Urinary bladder (tissue), 4 donors: ENCODE results near the gene MGP. TPM values are rescaled to one million over a fixed set of nuclear protein-coding genes. Genes with fewer than 3 reads are reported as not detected.

ENCODE experiments used
- DNase-seq: peaks from one replicate; pipeline ENCODE4 v3.0.0-alpha.2; 2015; ENCODE audit errors: extremely low spot score
- H3K27ac ChIP-seq: one replicate; pipeline ENCODE4 v1.5.1; 2013; ENCODE audit warnings: low read depth, mild to moderate bottlenecking, moderate library complexity
- H3K36me3 ChIP-seq: one replicate; pipeline ENCODE4 v1.6.1; 2013; ENCODE audit warnings: mild to moderate bottlenecking, moderate library complexity; ENCODE audit not compliant: insufficient read depth
- H3K4me1 ChIP-seq: one replicate; pipeline ENCODE4 v1.6.1; 2013; ENCODE audit warnings: mild to moderate bottlenecking, moderate library complexity; ENCODE audit not compliant: insufficient read depth
- H3K4me3 ChIP-seq: one replicate; pipeline ENCODE4 v1.5.1; 2013; ENCODE audit warnings: low read depth, low read length
- WGBS: extraction: QIAGEN DNeasy Blood & Tissue Kit; methylation state at CpG from one replicate; pipeline ENCODE4 v1.1.7; 2013; 5-methylcytosine and 5-hydroxymethylcytosine counted together
- polyA plus RNA-seq: library from polyadenylated mRNA; stranded (reverse); fragments of 200-250 nt; gene quantifications from one replicate; pipeline ENCODE4 v1.2.3, GENCODE V29; 2013
- total RNA-seq: library from RNA; depleted of rRNA; stranded (reverse); fragments of >200 nt; gene quantifications from one replicate; pipeline ENCODE4 v1.2.3, GENCODE V29; 2014
- donor health status: healthy with polysubstance abuse.
- donor health status: healthy.

Gene MGP
- total and polyA plus RNA-seq, 2 donors, result 487 to 596 TPM

GRCh38 chr12:14913381-14913781 is 27.7 kb upstream of the MGP start:
- no peaks in the 10 kb centered on the region for H3K4me1 ChIP-seq
- no peak overlapping the region for H3K4me3 ChIP-seq
- no peak overlapping the region for H3K27ac ChIP-seq
- WGBS, result 41% methylated on average over 4 of the region's 4 CpGs
- DNase-seq, result no peak
- H3K36me3 ChIP-seq, result no peaks in the 10 kb centered on the region

- H3K36me3 ChIP-seq, result no peaks in the 10 kb centered on the region
- H3K4me1 ChIP-seq, result no peaks in the 10 kb centered on the region
- H3K4me3 ChIP-seq, result no peak overlapping the region
- no peak for DNase-seq
- H3K27ac ChIP-seq, result no peak overlapping the region
- 63% methylated on average over 2 of the region's 2 CpGs for WGBS
Observed at GRCh38 chr12:14911131-14911530, 25.5 kb upstream of the MGP start.

- Histone ChIP-seq H3K4me1 (peaks cover under 1% of the 10 kb centered on the region), H3K36me3 (no peaks in the 10 kb centered on the region), H3K27ac (no peak overlapping the region), H3K4me3 (no peak overlapping the region)
- no peak for DNase-seq
- WGBS, result 90% methylated on average over 5 of the region's 5 CpGs
Observed at GRCh38 chr12:14910090-14910915, 24.6 kb upstream of the MGP start.

GRCh38 chr12:14907953-14908352 is 22.3 kb upstream of the MGP start:
- Histone ChIP-seq H3K4me1 (peaks cover 3% of the 10 kb centered on the region), H3K4me3 (no peak overlapping the region), H3K27ac (no peak overlapping the region), H3K36me3 (no peaks in the 10 kb centered on the region)
- WGBS, result 100% methylated on average over 1 of the region's 1 CpG
- DNase-seq, result no peak

- WGBS, result 84% methylated on average over 5 of the region's 5 CpGs
- Histone ChIP-seq H3K4me3 (no peak overlapping the region), H3K4me1 (peaks cover 3% of the 10 kb centered on the region), H3K27ac (no peak overlapping the region), H3K36me3 (no peaks in the 10 kb centered on the region)
- no peak for DNase-seq
Observed at GRCh38 chr12:14906114-14906513, 20.5 kb upstream of the MGP start.

GRCh38 chr12:14905269-14906004 is 19.8 kb upstream of the MGP start:
- no peaks in the 10 kb centered on the region for H3K36me3 ChIP-seq
- peak overlapping the region; percentile 62 for H3K27ac ChIP-seq
- no peak for DNase-seq
- H3K4me1 ChIP-seq, result peaks cover 3% of the 10 kb centered on the region
- H3K4me3 ChIP-seq, result no peak overlapping the region
- 55% methylated on average over 5 of the region's 5 CpGs for WGBS

- no peak for DNase-seq
- H3K27ac ChIP-seq, result peak overlapping the region; percentile 62
- WGBS, result 74% methylated on average over 8 of the region's 8 CpGs
- H3K36me3 ChIP-seq, result no peaks in the 10 kb centered on the region
- peaks cover 3% of the 10 kb centered on the region for H3K4me1 ChIP-seq
- no peak overlapping the region for H3K4me3 ChIP-seq
Observed at GRCh38 chr12:14904854-14905253, 19.2 kb upstream of the MGP start.

- whole genome bisulfite sequencing, result 93% methylated on average over 5 of the region's 5 CpGs
- no peak overlapping the region for H3K4me3 ChIP-seq
- peaks cover 3% of the 10 kb centered on the region for H3K4me1 ChIP-seq
- no peak overlapping the region for H3K27ac ChIP-seq
- H3K36me3 ChIP-seq, result no peaks in the 10 kb centered on the region
- DNase-seq, result no peak
Observed at GRCh38 chr12:14903386-14904098, 17.9 kb upstream of the MGP start.

- Histone ChIP-seq H3K4me3 (no peak overlapping the region), H3K27ac (no peak overlapping the region), H3K36me3 (no peaks in the 10 kb centered on the region), H3K4me1 (peaks cover 3% of the 10 kb centered on the region)
- no peak for DNase-seq
- 49% methylated on average over 2 of the region's 2 CpGs for WGBS
Observed at GRCh38 chr12:14902465-14902864, 16.8 kb upstream of the MGP start.

- DNase-seq, result no peak
- Histone ChIP-seq H3K4me1 (peaks cover 3% of the 10 kb centered on the region), H3K36me3 (no peaks in the 10 kb centered on the region), H3K27ac (peak overlapping the region; percentile 59), H3K4me3 (no peak overlapping the region)
- WGBS, result 81% methylated on average over 1 of the region's 1 CpG
Observed at GRCh38 chr12:14901228-14901562, 15.5 kb upstream of the MGP start.

GRCh38 chr12:14900521-14901227 is 15.0 kb upstream of the MGP start:
- Histone ChIP-seq H3K27ac (peak overlapping the region; percentile 59), H3K4me3 (no peak overlapping the region), H3K36me3 (no peaks in the 10 kb centered on the region), H3K4me1 (peaks cover 3% of the 10 kb centered on the region)
- no peak for DNase-seq
- 69% methylated on average over 5 of the region's 5 CpGs for WGBS

GRCh38 chr12:14896521-14897169 is 11.0 kb upstream of the MGP start:
- Histone ChIP-seq H3K27ac (no peak overlapping the region), H3K36me3 (no peaks in the 10 kb centered on the region), H3K4me3 (no peak overlapping the region), H3K4me1 (peaks cover 1% of the 10 kb centered on the region)
- 25% methylated on average over 7 of the region's 7 CpGs for WGBS
- peak; percentile 67 for DNase-seq
